Muscle of leg (tissue), 11 donors: ENCODE measurements around the gene TBC1D22A. TPM values are rescaled to one million over a fixed set of nuclear protein-coding genes. Genes with fewer than 3 reads are reported as not detected.
A peak's percentile ranks its signal among the peaks of the same experiment; 100 is the strongest.

Experiments used
- DNase-seq: peaks from one replicate; pipeline ENCODE4 v3.0.0; 2013
- H3K27ac ChIP-seq: one replicate; pipeline ENCODE4 v1.5.1; 2013; ENCODE audit warnings: mild to moderate bottlenecking, low read length, control low read depth
- H3K27me3 ChIP-seq: one replicate; pipeline ENCODE4 v1.6.1; 2013; ENCODE audit warnings: low read length; ENCODE audit not compliant: control insufficient read depth, insufficient read depth
- H3K36me3 ChIP-seq: one replicate; pipeline ENCODE4 v1.6.1; 2013; ENCODE audit warnings: low read length; ENCODE audit not compliant: control insufficient read depth, insufficient read depth
- H3K4me1 ChIP-seq: one replicate; pipeline ENCODE4 v1.6.1; 2013; ENCODE audit warnings: low read length; ENCODE audit not compliant: control insufficient read depth, insufficient read depth
- H3K4me3 ChIP-seq: one replicate; pipeline ENCODE4 v1.5.1; 2013; ENCODE audit warnings: low read length, control low read depth
- H3K9me3 ChIP-seq: replicated peaks from 2 replicates; pipeline ENCODE4 v1.6.1; 2013; ENCODE audit warnings: low read depth, low read length; ENCODE audit not compliant: control insufficient read depth
- WGBS: methylation state at CpG from one replicate; pipeline ENCODE4 v1.1.5; 2013; ENCODE audit warnings: missing lambda C conversion rate; ENCODE audit not compliant: insufficient coverage; 5-methylcytosine and 5-hydroxymethylcytosine counted together
- polyA plus RNA-seq, 8 donors: library from polyadenylated mRNA; unstranded; fragments of 120-200 nt; gene quantifications; one replicate each; pipeline versions ENCODE4 v1.2.1 to v1.2.3, GENCODE V29; 2013; ENCODE audit warnings: inconsistent platforms in 1 of 8, low replicate concordance in 1 of 8; ENCODE audit not compliant: insufficient read length in 8 of 8, insufficient read depth in 1 of 8
- total RNA-seq: library from RNA; stranded (reverse); fragments of 120-200 nt; gene quantifications from one replicate; pipeline ENCODE4 v1.2.4, GENCODE V29; 2013

The TBC1D22A gene
- total and polyA plus RNA-seq, 9 donors: 8.0 to 16.9 (median 15.6) TPM

DNA sequence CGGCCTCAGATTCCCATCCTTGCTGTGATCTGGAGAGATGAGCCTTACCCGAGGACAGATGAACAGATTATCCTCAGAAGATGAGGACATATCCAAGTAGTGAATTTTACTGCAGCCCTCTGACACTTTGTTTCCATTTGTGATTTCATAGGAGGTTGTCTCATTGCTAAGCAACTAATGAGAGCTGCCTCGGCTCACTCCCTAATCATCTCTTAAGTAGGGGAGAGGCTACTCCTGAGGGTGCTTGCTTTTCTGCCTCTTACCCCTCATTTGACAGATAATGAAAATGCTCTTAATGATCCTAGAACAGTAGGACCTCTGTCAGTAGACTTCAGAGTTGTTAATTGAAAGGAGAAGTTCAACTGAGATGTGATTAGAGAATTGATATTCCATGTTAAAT lies 150.9 kb downstream of the TBC1D22A start:
- Histone ChIP-seq H3K4me3 (no peak overlapping the region), H3K9me3 (no peaks in the 10 kb centered on the region), H3K27me3 (no peaks in the 10 kb centered on the region), H3K4me1 (no peaks in the 10 kb centered on the region), H3K36me3 (peaks cover 11% of the 10 kb centered on the region), H3K27ac (no peak overlapping the region)
- 60% methylated on average over 1 of the region's 3 CpGs for WGBS
- peak; percentile 20 for DNase-seq

DNA sequence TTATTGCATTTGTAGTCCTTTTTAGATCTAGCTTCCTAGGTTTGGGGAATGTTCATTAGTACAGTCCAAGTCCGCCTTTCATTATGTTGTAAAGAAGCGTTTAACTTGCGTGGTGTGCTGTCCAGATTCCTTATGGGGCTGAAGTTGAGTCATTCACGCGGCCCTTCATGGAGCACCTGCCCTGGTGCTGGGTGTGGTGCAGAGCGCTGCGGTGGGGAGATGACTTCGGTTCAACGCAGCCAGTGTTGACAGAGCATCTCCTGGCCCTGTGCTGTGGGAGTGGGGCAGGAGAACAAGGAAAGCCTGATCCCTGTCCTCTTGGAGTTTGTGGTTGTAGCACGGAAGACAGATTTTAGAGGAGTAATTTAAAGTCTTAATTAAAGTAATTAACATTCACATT lies 152.0 kb downstream of the TBC1D22A start:
- Histone ChIP-seq H3K27ac (no peak overlapping the region), H3K36me3 (peaks cover 8% of the 10 kb centered on the region), H3K4me1 (no peaks in the 10 kb centered on the region), H3K4me3 (no peak overlapping the region), H3K9me3 (no peaks in the 10 kb centered on the region), H3K27me3 (no peaks in the 10 kb centered on the region)
- DNase-seq: no peak
- WGBS: 81% methylated on average over 9 of the region's 10 CpGs

DNA sequence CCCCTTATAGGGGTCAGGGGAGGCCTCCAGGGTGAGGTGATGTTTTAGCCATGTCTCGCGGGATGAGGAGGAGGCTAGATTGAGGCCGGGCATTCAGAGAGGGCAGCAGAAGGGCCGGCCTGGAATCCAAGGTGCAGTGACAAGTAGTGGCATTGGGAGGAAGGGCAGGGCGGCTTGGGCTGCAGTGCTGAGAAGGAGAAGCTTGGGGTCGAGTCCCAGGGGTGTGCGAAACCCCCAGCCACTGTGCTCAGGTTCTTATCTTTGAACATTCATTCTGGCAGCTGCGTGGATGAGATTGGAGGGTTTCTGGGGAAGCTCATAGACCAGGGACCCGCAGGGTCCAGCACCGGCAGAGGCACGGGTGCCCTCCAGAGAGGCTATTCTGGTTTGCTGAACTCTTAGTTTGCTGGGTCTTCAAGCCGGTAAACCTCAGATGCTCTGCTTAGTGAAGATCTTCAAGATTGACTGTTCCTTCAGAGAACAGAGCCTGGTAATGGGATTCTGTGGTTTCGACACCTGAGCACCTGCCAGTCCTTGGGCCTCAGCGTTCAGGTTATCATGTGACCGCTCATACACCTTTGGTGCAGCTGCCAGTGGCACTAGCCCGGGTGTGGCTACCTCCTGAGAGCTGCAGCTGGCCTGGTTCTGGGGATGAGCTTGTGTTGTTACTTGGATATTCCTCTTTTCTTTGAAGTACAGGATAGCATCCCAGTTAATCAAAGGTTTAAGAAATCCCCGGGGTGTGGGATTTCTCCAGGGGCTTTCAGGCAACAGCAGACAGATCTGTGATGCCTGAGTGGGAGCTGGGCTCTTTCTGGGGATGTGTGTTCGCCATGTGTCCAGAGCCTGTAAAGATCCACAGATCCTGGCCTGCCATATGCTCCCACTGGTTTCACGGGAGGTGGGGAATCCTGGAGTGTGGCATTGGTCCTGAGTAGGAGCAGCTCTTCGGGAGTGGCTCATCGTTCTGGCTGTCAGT lies 152.8 kb downstream of the TBC1D22A start:
- 90% methylated on average over 20 of the region's 21 CpGs for WGBS
- Histone ChIP-seq H3K9me3 (no peaks in the 10 kb centered on the region), H3K4me1 (no peaks in the 10 kb centered on the region), H3K4me3 (no peak overlapping the region), H3K27me3 (no peaks in the 10 kb centered on the region), H3K27ac (no peak overlapping the region), H3K36me3 (peaks cover 8% of the 10 kb centered on the region)
- no peak for DNase-seq

DNA sequence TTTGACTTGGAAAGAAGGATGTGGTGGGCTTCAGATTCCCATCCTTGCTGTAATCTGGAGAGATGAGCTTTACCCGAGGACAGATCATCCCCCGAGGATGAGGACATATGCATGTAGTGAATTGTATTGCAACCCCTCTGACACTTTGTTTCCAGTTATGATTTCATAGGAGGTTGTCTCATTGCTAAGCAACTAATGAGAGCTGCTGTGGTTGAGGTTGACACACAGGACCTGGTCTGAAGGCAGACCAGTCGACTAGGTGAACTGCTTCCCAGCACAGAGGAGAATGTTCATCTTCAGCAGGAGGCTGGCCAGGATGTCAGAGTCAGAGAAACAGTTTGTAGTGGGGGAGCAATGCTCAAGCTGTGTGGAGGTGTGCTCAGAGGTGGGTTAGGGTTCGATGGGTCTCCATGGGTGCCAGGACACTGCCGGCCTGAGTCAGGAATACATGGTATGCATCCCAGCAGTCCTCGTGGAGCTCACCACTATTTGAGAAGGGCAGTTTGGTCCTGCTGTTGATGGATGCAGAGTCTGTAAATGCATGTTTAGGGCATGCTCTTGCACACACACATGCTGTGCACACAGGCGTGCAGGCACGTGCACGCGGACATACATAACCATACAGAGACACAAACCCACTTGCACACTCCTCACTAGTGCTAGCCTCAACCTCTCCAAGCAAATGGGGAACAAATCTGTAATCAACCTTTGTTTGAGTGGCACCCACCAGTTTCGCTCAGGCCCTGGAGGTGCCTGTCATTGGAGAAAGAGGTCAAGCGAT lies 153.7 kb downstream of the TBC1D22A start:
- H3K4me3 ChIP-seq: no peak overlapping the region
- no peak for DNase-seq
- H3K27me3 ChIP-seq: no peaks in the 10 kb centered on the region
- H3K4me1 ChIP-seq: no peaks in the 10 kb centered on the region
- no peak overlapping the region for H3K27ac ChIP-seq
- peaks cover under 1% of the 10 kb centered on the region for H3K9me3 ChIP-seq
- 95% methylated on average over 10 of the region's 12 CpGs for WGBS
- peaks cover 8% of the 10 kb centered on the region for H3K36me3 ChIP-seq

DNA sequence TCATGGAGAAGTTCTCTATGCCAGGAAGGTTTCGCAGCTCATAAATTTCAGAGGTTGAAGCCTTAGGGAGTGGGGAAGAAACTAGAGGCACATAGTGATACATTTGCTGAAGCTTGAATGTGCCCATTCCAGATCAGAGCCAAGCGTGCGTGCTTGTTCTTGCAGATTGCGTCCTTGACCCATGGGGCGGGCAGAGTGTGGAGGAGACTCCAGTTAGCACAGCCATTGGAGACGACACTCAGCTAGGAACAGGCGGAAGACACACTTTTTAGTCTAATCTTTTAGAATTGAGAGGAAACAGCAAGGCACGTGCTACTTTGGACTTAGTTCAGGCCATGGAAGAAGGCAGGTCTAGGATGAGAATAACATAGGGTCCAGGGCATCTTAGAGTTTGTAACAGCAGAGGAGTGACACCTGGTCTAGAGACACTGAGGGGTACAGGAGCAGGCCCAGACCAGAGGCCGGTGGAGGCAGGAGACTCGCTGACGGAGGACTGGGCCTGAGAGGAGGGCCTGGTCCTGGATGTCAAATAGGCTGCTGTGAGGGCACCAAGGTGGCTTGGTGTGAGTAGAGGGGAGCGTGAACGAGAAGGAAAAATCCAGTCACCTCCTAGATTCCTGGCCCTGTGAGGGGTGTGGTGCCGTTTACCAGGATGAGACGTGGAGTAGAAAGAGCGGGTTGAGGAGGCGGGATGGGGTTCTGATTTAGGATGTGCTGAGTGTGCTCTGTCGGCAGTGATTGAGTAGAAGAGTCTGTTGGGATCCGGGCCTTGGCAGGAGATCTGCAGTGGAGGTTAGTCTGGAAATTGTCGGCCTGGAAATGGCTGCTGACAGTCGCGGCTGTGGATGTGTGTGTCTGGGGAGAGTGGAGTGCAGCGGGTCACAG lies 154.7 kb downstream of the TBC1D22A start:
- DNase-seq: peak; percentile 61
- Histone ChIP-seq H3K27me3 (no peaks in the 10 kb centered on the region), H3K27ac (no peak overlapping the region), H3K36me3 (peaks cover 8% of the 10 kb centered on the region), H3K4me1 (no peaks in the 10 kb centered on the region), H3K9me3 (peaks cover 6% of the 10 kb centered on the region), H3K4me3 (no peak overlapping the region)
- 64% methylated on average over 23 of the region's 23 CpGs for WGBS

DNA sequence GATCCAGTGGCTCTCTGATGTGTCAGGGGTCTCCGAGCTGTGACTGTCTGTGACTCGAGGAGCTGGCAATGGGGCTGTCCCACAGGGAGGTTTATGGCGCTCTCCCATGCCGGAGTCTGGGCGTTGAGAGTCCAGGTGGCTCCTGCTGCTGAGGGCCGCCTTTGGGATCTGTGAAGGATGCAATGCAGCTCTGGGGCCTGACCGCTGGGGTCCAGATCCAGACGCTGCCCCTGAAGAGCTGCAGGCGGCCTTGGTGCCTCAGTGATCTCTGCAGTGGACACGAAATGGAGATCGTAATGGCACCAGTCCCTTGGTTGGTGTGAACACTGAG lies 155.3 kb downstream of the TBC1D22A start:
- Histone ChIP-seq H3K27me3 (no peaks in the 10 kb centered on the region), H3K4me1 (no peaks in the 10 kb centered on the region), H3K4me3 (no peak overlapping the region), H3K36me3 (peaks cover 8% of the 10 kb centered on the region), H3K27ac (no peak overlapping the region), H3K9me3 (peaks cover 8% of the 10 kb centered on the region)
- 53% methylated on average over 11 of the region's 11 CpGs for WGBS
- no peak for DNase-seq

DNA sequence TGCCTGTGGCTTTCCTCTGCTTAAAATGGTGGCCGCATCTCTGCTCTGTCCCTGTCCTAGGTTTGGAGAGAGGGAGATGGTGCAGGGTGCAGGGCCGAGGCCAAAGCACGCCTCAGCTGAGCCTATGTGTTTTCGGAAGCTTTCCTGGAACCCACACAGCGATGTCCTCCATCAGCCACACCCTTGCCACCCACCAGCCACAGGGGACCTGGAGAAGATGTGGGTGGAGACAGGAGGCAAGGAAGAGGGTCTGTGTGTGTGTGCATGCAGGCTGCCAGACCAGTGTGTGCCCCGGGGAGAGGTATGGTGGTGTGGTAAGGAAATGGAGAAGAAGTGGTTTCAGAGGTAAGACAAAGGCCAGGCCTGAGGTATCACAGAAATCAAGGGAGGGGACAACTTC lies 155.7 kb downstream of the TBC1D22A start:
- no peak overlapping the region for H3K27ac ChIP-seq
- H3K4me1 ChIP-seq: no peaks in the 10 kb centered on the region
- no peaks in the 10 kb centered on the region for H3K27me3 ChIP-seq
- WGBS: 98% methylated on average over 2 of the region's 6 CpGs
- H3K36me3 ChIP-seq: peaks cover 8% of the 10 kb centered on the region
- H3K4me3 ChIP-seq: no peak overlapping the region
- no peak for DNase-seq
- H3K9me3 ChIP-seq: peaks cover 8% of the 10 kb centered on the region

DNA sequence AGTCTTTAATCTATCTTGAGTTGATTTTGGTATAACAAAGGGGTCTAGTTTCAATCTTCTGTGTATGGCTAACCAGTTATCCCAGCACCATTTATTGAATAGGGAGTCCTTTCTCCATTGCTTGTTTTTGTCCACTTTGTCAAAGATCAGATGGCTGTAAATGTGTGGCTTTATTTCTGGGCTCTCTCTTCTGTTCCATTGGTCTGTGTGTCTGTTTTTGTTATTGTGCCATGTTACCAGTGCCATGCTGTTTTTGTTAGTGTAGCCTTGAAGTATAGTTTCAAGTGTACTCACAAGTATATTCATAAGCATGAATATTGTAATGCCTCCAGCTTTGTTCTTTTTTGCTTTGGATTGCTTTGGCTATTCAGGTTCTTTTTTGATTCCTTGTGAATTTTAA lies 159.6 kb downstream of the TBC1D22A start:
- H3K4me1 ChIP-seq: no peaks in the 10 kb centered on the region
- peaks cover 8% of the 10 kb centered on the region for H3K9me3 ChIP-seq
- peaks cover under 1% of the 10 kb centered on the region for H3K36me3 ChIP-seq
- H3K4me3 ChIP-seq: no peak overlapping the region
- H3K27ac ChIP-seq: no peak overlapping the region
- no peak for DNase-seq
- no peaks in the 10 kb centered on the region for H3K27me3 ChIP-seq

DNA sequence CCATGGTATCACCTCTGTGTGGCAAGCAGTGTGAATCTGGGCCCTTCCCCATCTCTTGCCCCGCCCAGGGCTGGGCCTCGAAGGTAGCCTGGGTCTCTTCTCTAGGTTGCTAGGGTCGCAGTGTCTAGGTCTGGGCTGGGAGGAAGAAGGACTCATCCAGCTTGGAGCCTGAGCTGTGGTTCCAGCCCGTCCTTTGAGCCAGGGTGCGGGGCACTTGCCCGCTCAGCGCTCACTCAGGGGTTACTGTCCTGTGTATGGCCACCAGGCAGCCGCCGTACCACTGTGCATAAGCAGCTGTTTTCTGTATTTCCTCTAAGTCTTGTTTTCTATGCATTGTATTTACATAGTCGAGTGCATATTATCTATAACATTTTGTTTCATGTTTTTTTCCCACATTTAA lies 160.9 kb downstream of the TBC1D22A start:
- 84% methylated on average over 3 of the region's 10 CpGs for WGBS
- Histone ChIP-seq H3K4me3 (no peak overlapping the region), H3K27ac (no peak overlapping the region), H3K36me3 (no peaks in the 10 kb centered on the region), H3K27me3 (no peaks in the 10 kb centered on the region), H3K4me1 (no peaks in the 10 kb centered on the region), H3K9me3 (peaks cover 8% of the 10 kb centered on the region)
- no peak for DNase-seq

DNA sequence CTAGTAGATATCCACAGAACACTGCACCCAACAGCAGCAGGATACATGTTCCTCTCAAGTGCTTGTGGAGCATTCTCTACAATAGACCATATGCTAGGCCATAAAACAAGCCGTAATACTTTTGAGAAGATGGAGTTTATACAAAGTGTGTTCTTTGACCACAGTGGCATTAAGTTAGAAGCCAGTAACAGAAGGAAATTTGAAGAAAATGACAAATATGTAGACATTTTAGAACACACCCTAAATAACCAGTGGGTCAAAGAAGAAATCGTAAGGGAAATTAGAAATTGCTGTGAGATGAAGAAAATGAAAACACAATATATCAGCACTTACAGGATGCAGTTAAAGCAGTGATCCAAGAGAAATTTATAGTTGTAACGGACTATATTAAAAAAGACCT lies 163.4 kb downstream of the TBC1D22A start:
- no peak for DNase-seq
- Histone ChIP-seq H3K27ac (no peak overlapping the region), H3K36me3 (no peaks in the 10 kb centered on the region), H3K9me3 (peaks cover 8% of the 10 kb centered on the region), H3K4me3 (no peak overlapping the region), H3K4me1 (no peaks in the 10 kb centered on the region), H3K27me3 (no peaks in the 10 kb centered on the region)
- WGBS: no CpG with 5 or more reads among the region's 3 CpGs
